Peyer's patch (tissue), 4 donors: ENCODE results near the gene OBSL1.

Experiments used
- CTCF ChIP-seq, 6 experiments: fragments of 450-650 bp in 4 of 6; fragments of 200-600 bp in 2 of 6; sonication (generic) in 1 of 6; IDR thresholded peaks; one replicate each; pipeline ENCODE4 v1.5.1; 2017 to 2019; ENCODE audit warnings: antibody characterized with exemption in 6 of 6, mild to moderate bottlenecking in 3 of 6, moderate library complexity in 1 of 6
- POLR2A ChIP-seq, 2 donors: fragments of 450-650 bp; IDR thresholded peaks; one replicate each; pipeline ENCODE4 v1.5.1; 2017; ENCODE audit warnings: antibody characterized with exemption in 2 of 2, mild to moderate bottlenecking in 2 of 2, moderate library complexity in 2 of 2

DNA sequence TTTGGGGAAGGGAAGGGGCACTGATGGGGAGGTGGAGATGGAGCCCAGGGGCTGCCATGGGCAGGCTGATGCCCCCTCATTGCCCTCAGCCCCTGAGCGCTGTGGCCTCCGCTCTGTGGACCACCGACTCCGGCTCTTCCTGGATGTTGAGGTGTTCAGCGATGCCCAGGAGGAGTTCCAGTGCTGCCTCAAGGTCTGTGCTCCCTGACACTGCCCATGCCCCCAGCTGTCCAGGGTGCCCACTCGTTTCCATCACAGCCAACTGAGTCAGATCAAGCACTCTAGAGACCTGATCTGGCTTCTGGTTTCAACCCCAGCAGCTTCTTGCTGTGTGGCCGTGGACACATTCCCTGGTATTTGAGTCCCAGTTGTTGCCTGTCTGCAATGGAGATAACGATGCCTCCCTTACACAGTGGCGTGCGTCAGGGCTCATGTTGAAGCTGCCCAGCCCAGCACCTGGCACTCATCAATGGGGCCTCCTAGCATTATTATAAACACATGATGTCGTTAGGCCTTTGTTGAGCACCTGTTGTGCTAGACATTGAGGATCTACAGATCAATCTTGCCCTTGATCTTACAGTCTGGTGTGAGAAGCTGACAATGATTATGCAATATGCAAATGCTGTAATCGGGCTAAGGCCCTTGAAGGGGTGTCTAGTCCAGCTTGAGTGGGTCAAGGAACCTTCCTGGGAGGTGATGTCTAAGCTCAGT is 40.7 kb upstream of the OBSL1 start:
- TF ChIP-seq CTCF (IDR thresholded peaks at IDR 0.05) = no peak
- no peak for TF ChIP-seq POLR2A (IDR thresholded peaks at IDR 0.05)
